ENCODE results near the gene P2RY6. TPM values are rescaled to one million over a fixed set of nuclear protein-coding genes. Genes with fewer than 3 reads are reported as not detected.

Gene P2RY6
- total and polyA plus RNA-seq, 2 of the 4 experiments (the other 2 are of a cell fraction), result 0.44 TPM; not detected in 1

DNA sequence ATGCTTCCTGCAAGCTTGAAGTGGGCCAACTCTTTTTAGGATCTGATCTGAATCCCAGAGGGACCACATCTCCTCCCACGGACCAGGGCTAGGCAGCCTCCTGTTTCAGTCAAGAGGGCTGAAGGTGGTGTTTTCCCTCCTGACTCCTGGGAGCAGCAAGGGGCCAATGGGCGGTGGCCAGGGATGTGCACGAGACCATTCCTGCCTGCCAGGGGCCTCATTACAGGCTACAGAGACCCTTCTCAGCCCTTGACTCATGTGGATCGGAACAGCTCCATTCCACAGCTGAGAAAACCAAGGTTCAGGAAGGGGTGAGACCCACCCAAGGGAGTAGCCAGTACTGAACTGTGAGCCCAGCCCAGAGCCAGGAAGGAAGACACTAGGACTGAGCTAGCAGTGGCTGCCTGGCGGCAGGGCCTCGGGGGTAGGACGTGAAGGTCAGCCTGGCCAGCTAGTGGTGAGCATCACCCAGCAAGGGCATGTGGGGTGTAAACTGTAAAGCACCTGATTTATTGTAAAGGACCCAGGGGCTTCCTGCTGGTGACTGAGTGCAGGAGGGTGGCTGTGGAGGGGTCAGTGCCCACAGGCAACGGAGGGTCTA, 3.4 kb upstream of the P2RY6 start:
- POLR2A ChIA-PET (ENCODE audit: unreplicated experiment), result no interaction called here
- CTCF ChIA-PET, result no interaction called here
- no TSS peak for BruUV-seq (replicated peaks)

More for the DNA sequence above, 3.4 kb upstream of the P2RY6 start:
- no peaks in the 10 kb centered on the region for H3K79me1 ChIP-seq (ENCODE audit: low read depth in 1 of 2, low read length in 2 of 2)
- DNase-seq (no peak), ATAC-seq (ENCODE audit: low read depth) (no peak)
- no peak overlapping the region for H3K18ac ChIP-seq (ENCODE audit: low read depth, low read length)
- H2BK15ac ChIP-seq (ENCODE audit: low read depth, low read length), result no peak overlapping the region
- in situ Hi-C loops (cut with MboI; ENCODE audit: low sequenced_read_pairs), result no loop called here
- no peak overlapping the region for H3K27ac ChIP-seq (ENCODE audit: insufficient read depth, low read length)
- no peak overlapping the region for H3K56ac ChIP-seq (ENCODE audit: extremely low read depth, insufficient read depth, low read length)
- dilution Hi-C loops (cut with HindIII; ENCODE audit: low sequenced_read_pairs, unreplicated experiment), result no loop called here
- H4K20me1 ChIP-seq (ENCODE audit: insufficient read depth, low read length), result no peaks in the 10 kb centered on the region
- 82% methylated on average over 6 of the region's 8 CpGs; no CpG with 5 or more reads in 1 of the 2 experiments for WGBS, 2 experiments (ENCODE audit: extremely low coverage in 2 of 2, insufficient read length in 1 of 2)
- no peak overlapping the region for H4K5ac ChIP-seq (ENCODE audit: low read depth, low read length)
- no peak overlapping the region for H4K91ac ChIP-seq (ENCODE audit: insufficient read depth, low read depth, low read length)
- H2AFZ ChIP-seq (replicated peaks; ENCODE audit: low read length, poor library complexity), result peak overlapping the region; percentile 10
- no peaks in the 10 kb centered on the region for H3K36me3 ChIP-seq (ENCODE audit: control insufficient read depth, insufficient read depth, low read length)
- TF ChIP-seq SMC3 (IDR thresholded peaks at IDR 0.05; ENCODE audit: low read depth, low read length) (no peak), NFE2L2 (IDR thresholded peaks at IDR 0.05; ENCODE audit: low read depth, low read length) (no peak), RCOR1 (IDR thresholded peaks at IDR 0.05; ENCODE audit: insufficient replicate concordance, low read length) (no peak), CEBPB (IDR thresholded peaks at IDR 0.05; ENCODE audit: low read depth, low read length) (no peak), BHLHE40 (IDR thresholded peaks at IDR 0.05; ENCODE audit: low read depth, low read length) (no peak), POLR2A (IDR thresholded peaks at IDR 0.05; ENCODE audit: low read depth, low read length) (no peak), FOS (IDR thresholded peaks at IDR 0.05; ENCODE audit: low read depth, low read length) (no peak), MXI1 (IDR thresholded peaks at IDR 0.05; ENCODE audit: borderline replicate concordance, low read depth, low read length) (no peak), MAFK (IDR thresholded peaks at IDR 0.05; ENCODE audit: low read depth, low read length) (no peak), RFX5 (IDR thresholded peaks at IDR 0.05; ENCODE audit: low read depth, low read length) (no peak), USF2 (IDR thresholded peaks at IDR 0.05; ENCODE audit: low read depth, low read length) (no peak), RAD21 (IDR thresholded peaks at IDR 0.05; ENCODE audit: low read length) (no peak), MAZ (IDR thresholded peaks at IDR 0.05; ENCODE audit: borderline replicate concordance, low read depth, low read length) (no peak), CHD1 (IDR thresholded peaks at IDR 0.05; ENCODE audit: low read depth, low read length) (no peak)
- TF ChIP-seq, protein P1, sequence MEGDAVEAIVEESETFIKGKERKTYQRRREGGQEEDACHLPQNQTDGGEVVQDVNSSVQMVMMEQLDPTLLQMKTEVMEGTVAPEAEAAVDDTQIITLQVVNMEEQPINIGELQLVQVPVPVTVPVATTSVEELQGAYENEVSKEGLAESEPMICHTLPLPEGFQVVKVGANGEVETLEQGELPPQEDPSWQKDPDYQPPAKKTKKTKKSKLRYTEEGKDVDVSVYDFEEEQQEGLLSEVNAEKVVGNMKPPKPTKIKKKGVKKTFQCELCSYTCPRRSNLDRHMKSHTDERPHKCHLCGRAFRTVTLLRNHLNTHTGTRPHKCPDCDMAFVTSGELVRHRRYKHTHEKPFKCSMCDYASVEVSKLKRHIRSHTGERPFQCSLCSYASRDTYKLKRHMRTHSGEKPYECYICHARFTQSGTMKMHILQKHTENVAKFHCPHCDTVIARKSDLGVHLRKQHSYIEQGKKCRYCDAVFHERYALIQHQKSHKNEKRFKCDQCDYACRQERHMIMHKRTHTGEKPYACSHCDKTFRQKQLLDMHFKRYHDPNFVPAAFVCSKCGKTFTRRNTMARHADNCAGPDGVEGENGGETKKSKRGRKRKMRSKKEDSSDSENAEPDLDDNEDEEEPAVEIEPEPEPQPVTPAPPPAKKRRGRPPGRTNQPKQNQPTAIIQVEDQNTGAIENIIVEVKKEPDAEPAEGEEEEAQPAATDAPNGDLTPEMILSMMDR (conservative IDR thresholded peaks at IDR 0.05; ENCODE audit: low read depth, low read length), result no peak
- TF ChIP-seq, protein P2, sequence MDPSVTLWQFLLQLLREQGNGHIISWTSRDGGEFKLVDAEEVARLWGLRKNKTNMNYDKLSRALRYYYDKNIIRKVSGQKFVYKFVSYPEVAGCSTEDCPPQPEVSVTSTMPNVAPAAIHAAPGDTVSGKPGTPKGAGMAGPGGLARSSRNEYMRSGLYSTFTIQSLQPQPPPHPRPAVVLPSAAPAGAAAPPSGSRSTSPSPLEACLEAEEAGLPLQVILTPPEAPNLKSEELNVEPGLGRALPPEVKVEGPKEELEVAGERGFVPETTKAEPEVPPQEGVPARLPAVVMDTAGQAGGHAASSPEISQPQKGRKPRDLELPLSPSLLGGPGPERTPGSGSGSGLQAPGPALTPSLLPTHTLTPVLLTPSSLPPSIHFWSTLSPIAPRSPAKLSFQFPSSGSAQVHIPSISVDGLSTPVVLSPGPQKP (IDR thresholded peaks at IDR 0.05; ENCODE audit: borderline replicate concordance, low read depth, low read length), result no peak
- intact Hi-C loops (cut with micrococcal nuclease), result no loop called here
- no peak overlapping the region for H3K4me3 ChIP-seq (ENCODE audit: insufficient read depth, low read depth, low read length)
- no peaks in the 10 kb centered on the region; the same call in 1 of the 2 replicates for H3K9me1 ChIP-seq (ENCODE audit: insufficient read depth, low read length)
- H2BK120ac ChIP-seq (ENCODE audit: low read depth, low read length), result no peak overlapping the region
- H2BK5ac ChIP-seq (ENCODE audit: low read depth, low read length, poor library complexity, severe bottlenecking), result no peak overlapping the region
- H2AK9ac ChIP-seq (replicated peaks; ENCODE audit: low read depth, low read length, poor library complexity), result peak overlapping the region; percentile 62
- H3K23ac ChIP-seq (ENCODE audit: low read depth, low read length), result no peak overlapping the region
- 0 out of 2 replicates have a peak, but pooled peaks cover 2% of the 10 kb centered on the region for H3K4me1 ChIP-seq (ENCODE audit: control insufficient read depth, insufficient read depth, low read length)
- no peak overlapping the region for H2AK5ac ChIP-seq (ENCODE audit: low read depth, low read length)
- no peak overlapping the region for H3K14ac ChIP-seq (replicated peaks; ENCODE audit: low read depth, low read length)
- H3K9me3 ChIP-seq (ENCODE audit: control insufficient read depth, insufficient read depth, low read length), result no peaks in the 10 kb centered on the region
- H3K27me3 ChIP-seq (ENCODE audit: control insufficient read depth, insufficient read depth, low read length), result peaks cover 58% of the 10 kb centered on the region
- no peak overlapping the region for H4K8ac ChIP-seq (ENCODE audit: low read depth in 2 of 2, low read length in 2 of 2)
- no peak overlapping the region for H3K4me2 ChIP-seq (ENCODE audit: low read depth, low read length)
- H3K9ac ChIP-seq (ENCODE audit: low read depth, low read length), result no peak overlapping the region
- H2BK20ac ChIP-seq (ENCODE audit: low read depth, low read length), result no peak overlapping the region
- no peak overlapping the region for H3K4ac ChIP-seq (ENCODE audit: low read depth, low read length)

Data from IMR-90 (cell line).